Upper lobe of right lung (tissue), 1 donor: ENCODE data around the gene LRRC41. TPM values are rescaled to one million over a fixed set of nuclear protein-coding genes. Genes with fewer than 3 reads are reported as not detected.
A peak's percentile ranks its signal among the peaks of the same experiment; 100 is the strongest.

Experiments
- ATAC-seq: fragments of 200-7000 bp; cut with Tn5 transposase; one replicate; pipeline ENCODE4 v1.9.1; 2020; ENCODE audit warnings: mild to moderate bottlenecking, moderate library complexity
- DNase-seq: peaks from one replicate; pipeline ENCODE4 v3.0.0-alpha.2; 2020
- H3K27ac ChIP-seq: fragments of 200-600 bp; one replicate; pipeline ENCODE4 v1.8.0; 2022
- H3K27me3 ChIP-seq: fragments of 200-600 bp; one replicate; pipeline ENCODE4 v1.8.0; 2022; ENCODE audit warnings: mild to moderate bottlenecking
- H3K36me3 ChIP-seq: fragments of 200-600 bp; one replicate; pipeline ENCODE4 v1.8.0; 2022
- H3K4me1 ChIP-seq: fragments of 200-600 bp; one replicate; pipeline ENCODE4 v1.8.0; 2022
- H3K4me3 ChIP-seq: fragments of 200-600 bp; one replicate; pipeline ENCODE4 v1.8.0; 2022; ENCODE audit warnings: mild to moderate bottlenecking
- H3K9me3 ChIP-seq: fragments of 200-600 bp; one replicate; pipeline ENCODE4 v1.8.0; 2022
- CTCF ChIP-seq: fragments of 200-600 bp; IDR thresholded peaks from one replicate; pipeline ENCODE4 v1.8.0; 2022; ENCODE audit warnings: antibody characterized with exemption
- intact Hi-C: fragments of 100-400 bp; cut with DNase I; formaldehyde crosslinking; loops from one replicate; pipeline ENCODE4 v1.11.0; 2022
- long read RNA-seq: library from polyadenylated mRNA; unstranded; transcript quantifications from one replicate; pipeline ENCODE4 v2.0.0, GENCODE V29; 2021
- total RNA-seq: library from RNA; stranded (reverse); fragmentation: NEBNext Ultra II Directional; extraction: Animal tissue kit (Norgen Biotek cat#: 25700); gene quantifications from one replicate; pipeline ENCODE4 v1.2.1, GENCODE V29; 2021
- donor health status: DM: no; HTN: yes; CAD: no; lungs with severe emphysema.

Gene LRRC41
- total RNA-seq = 53.6 TPM
- long read RNA-seq, full-length matches to known transcripts = 125 of 196 reads
- long read RNA-seq, partial matches to known transcripts = 38 of 196 reads
- long read RNA-seq, other reads (novel, unspliced or antisense) = 33 of 196 reads

GRCh38 chr1:46303038-46303871, at the start of gene LRRC41, which contains the start of gene UQCRH:
LRRC41 (minus strand) TSS chr1:46303616; CDS start chr1:46303322, 294 bp downstream.
UQCRH (plus strand) TSS chr1:46303698; CDS start chr1:46303767, 69 bp downstream.
- DNase-seq (peak; percentile 97), ATAC-seq (peak; percentile 92)
- intact Hi-C loops = no loop called here
- no peaks in the 10 kb centered on the region for H3K27me3 ChIP-seq
- H3K4me1 ChIP-seq = peaks cover 40% of the 10 kb centered on the region
- no peaks in the 10 kb centered on the region for H3K36me3 ChIP-seq
- no peak for TF ChIP-seq CTCF
- peak within 1 kb of the TSS; percentile 98 for H3K4me3 ChIP-seq
- no peaks in the 10 kb centered on the region for H3K9me3 ChIP-seq
- peak within 1 kb of the TSS; percentile 98 for H3K27ac ChIP-seq

- DNase-seq (no peak), ATAC-seq (no peak)
- Histone ChIP-seq H3K36me3 (peaks cover 97% of the 10 kb centered on the region), H3K4me3 (no peak overlapping the region), H3K9me3 (no peaks in the 10 kb centered on the region), H3K27ac (no peak overlapping the region), H3K27me3 (no peaks in the 10 kb centered on the region), H3K4me1 (peaks cover 3% of the 10 kb centered on the region)
- TF ChIP-seq CTCF = no peak
- intact Hi-C loops = no loop called here
Measured at GRCh38 chr1:46352363-46352762, 48.9 kb upstream of the LRRC41 start.

- H3K27me3 ChIP-seq = no peaks in the 10 kb centered on the region
- H3K4me1 ChIP-seq = peaks cover 11% of the 10 kb centered on the region
- DNase-seq (no peak), ATAC-seq (no peak)
- no peak overlapping the region for H3K4me3 ChIP-seq
- intact Hi-C loops = no loop called here
- H3K36me3 ChIP-seq = peaks cover 63% of the 10 kb centered on the region
- no peak overlapping the region for H3K27ac ChIP-seq
- no peak for TF ChIP-seq CTCF
- no peaks in the 10 kb centered on the region for H3K9me3 ChIP-seq
Measured at GRCh38 chr1:46345281-46345680, 41.9 kb upstream of the LRRC41 start.

GRCh38 chr1:46344481-46344880, 41.1 kb upstream of the LRRC41 start:
- TF ChIP-seq CTCF = no peak
- no peak overlapping the region for H3K27ac ChIP-seq
- H3K4me3 ChIP-seq = no peak overlapping the region
- H3K4me1 ChIP-seq = peaks cover 14% of the 10 kb centered on the region
- intact Hi-C loops = no loop called here
- no peak for ATAC-seq
- H3K9me3 ChIP-seq = no peaks in the 10 kb centered on the region
- no peak for DNase-seq
- H3K27me3 ChIP-seq = no peaks in the 10 kb centered on the region
- H3K36me3 ChIP-seq = peaks cover 55% of the 10 kb centered on the region

GRCh38 chr1:46343705-46344104, 40.3 kb upstream of the LRRC41 start:
- DNase-seq = no peak
- TF ChIP-seq CTCF = no peak
- Histone ChIP-seq H3K36me3 (peaks cover 47% of the 10 kb centered on the region), H3K27me3 (no peaks in the 10 kb centered on the region), H3K27ac (no peak overlapping the region), H3K4me3 (no peak overlapping the region), H3K4me1 (peaks cover 16% of the 10 kb centered on the region), H3K9me3 (no peaks in the 10 kb centered on the region)
- intact Hi-C loops = no loop called here
- no peak for ATAC-seq
